Activated T-cell treated with anti-CD3 and anti-CD28 coated beads for 48 hours (primary cell): ENCODE data around the gene NCAPG.

Experiments
- DNase-seq: peaks from one replicate; pipeline ENCODE4 v3.0.0-alpha.2; 2020; ENCODE audit warnings: low read depth

NCAPG gene

GRCh38 chr4:17810260-17811077 is at the start of gene NCAPG, which contains the start of gene DCAF16:
Gene NCAPG (plus strand): TSS chr4:17810979. CDS start chr4:17811078, 99 bp downstream.
Gene DCAF16 (minus strand): TSS chr4:17810757. CDS start chr4:17804141, 6,616 bp downstream.
- peak; percentile 98 for DNase-seq

- DNase-seq: no peak
Observed at GRCh38 chr4:17761062-17761461, 49.7 kb upstream of the NCAPG start.

GRCh38 chr4:17762726-17763125 is 48.1 kb upstream of the NCAPG start:
- no peak for DNase-seq

GRCh38 chr4:17763416-17763815 is 47.4 kb upstream of the NCAPG start:
- no peak for DNase-seq

GRCh38 chr4:17763931-17764330 is 46.8 kb upstream of the NCAPG start:
- DNase-seq: no peak

- no peak for DNase-seq
Observed at GRCh38 chr4:17765514-17766286, 45.1 kb upstream of the NCAPG start.

GRCh38 chr4:17766826-17767458 is 43.8 kb upstream of the NCAPG start:
- no peak for DNase-seq

GRCh38 chr4:17769406-17770174 is 41.2 kb upstream of the NCAPG start:
- no peak for DNase-seq

GRCh38 chr4:17770845-17771244 is 39.9 kb upstream of the NCAPG start:
- no peak for DNase-seq

- no peak for DNase-seq
Observed at GRCh38 chr4:17771284-17771908, 39.4 kb upstream of the NCAPG start.

- DNase-seq: no peak
Observed at GRCh38 chr4:17773135-17773698, 37.6 kb upstream of the NCAPG start.

- no peak for DNase-seq
Observed at GRCh38 chr4:17778431-17778830, 32.3 kb upstream of the NCAPG start.

- no peak for DNase-seq
Observed at GRCh38 chr4:17780501-17781299, 30.1 kb upstream of the NCAPG start.

GRCh38 chr4:17781300-17782287 is 29.2 kb upstream of the NCAPG start, which contains the start of gene FAM184B:
Gene FAM184B (minus strand): TSS chr4:17781621. CDS start chr4:17781299, 322 bp downstream.
- DNase-seq: no peak

- no peak for DNase-seq
Observed at GRCh38 chr4:17785858-17786257, 24.9 kb upstream of the NCAPG start.

GRCh38 chr4:17786567-17786966 is 24.2 kb upstream of the NCAPG start:
- DNase-seq: no peak

GRCh38 chr4:17787315-17787714 is 23.5 kb upstream of the NCAPG start:
- DNase-seq: no peak

GRCh38 chr4:17788956-17789355 is 21.8 kb upstream of the NCAPG start:
- no peak for DNase-seq

- DNase-seq: no peak
Observed at GRCh38 chr4:17794730-17795129, 16.0 kb upstream of the NCAPG start.
